Memory B cell (primary cell): ENCODE measurements around the gene BICD2.

Experiments
- ATAC-seq: fragments of 150-1000 bp; cut with Tn5 transposase; 2 replicates; pipeline ENCODE4 v1.10.0; 2021; ENCODE audit warnings: low read depth, mild to moderate bottlenecking, moderate library complexity
- DNase-seq, 2 donors: peaks; one replicate each; pipeline ENCODE4 v3.0.0; 2022; ENCODE audit warnings: low spot score in 2 of 2
- H3K27ac Mint-ChIP-seq: one replicate; pipeline ENCODE4 v1.8.0; 2022; ENCODE audit warnings: mild to moderate bottlenecking, moderate library complexity, mixed read lengths
- H3K27me3 Mint-ChIP-seq: one replicate; pipeline ENCODE4 v1.8.0; 2022; ENCODE audit warnings: mixed read lengths
- H3K36me3 Mint-ChIP-seq: one replicate; pipeline ENCODE4 v1.8.0; 2022; ENCODE audit warnings: mild to moderate bottlenecking, mixed read lengths
- H3K4me1 Mint-ChIP-seq: one replicate; pipeline ENCODE4 v1.8.0; 2022; ENCODE audit warnings: mixed read lengths
- H3K4me3 Mint-ChIP-seq: one replicate; pipeline ENCODE4 v1.8.0; 2022; ENCODE audit warnings: mild to moderate bottlenecking, moderate library complexity, mixed read lengths
- H3K9me3 Mint-ChIP-seq: one replicate; pipeline ENCODE4 v1.8.0; 2022; ENCODE audit warnings: mixed read lengths

BICD2 gene

GRCh38 chr9:92715488-92716231 lies 49.0 kb downstream of the BICD2 start:
- H3K27ac Mint-ChIP-seq = no peak overlapping the region
- no peaks in the 10 kb centered on the region for H3K27me3 Mint-ChIP-seq
- DNase-seq (no peak), ATAC-seq (no peak)
- H3K9me3 Mint-ChIP-seq = no peaks in the 10 kb centered on the region
- no peak overlapping the region for H3K4me3 Mint-ChIP-seq
- peaks cover 38% of the 10 kb centered on the region for H3K36me3 Mint-ChIP-seq
- H3K4me1 Mint-ChIP-seq = peaks cover 38% of the 10 kb centered on the region

GRCh38 chr9:92714787-92715487 lies 49.7 kb downstream of the BICD2 start:
- H3K4me1 Mint-ChIP-seq = peaks cover 31% of the 10 kb centered on the region
- no peaks in the 10 kb centered on the region for H3K9me3 Mint-ChIP-seq
- H3K27me3 Mint-ChIP-seq = no peaks in the 10 kb centered on the region
- ATAC-seq (no peak), DNase-seq (no peak)
- peaks cover 35% of the 10 kb centered on the region for H3K36me3 Mint-ChIP-seq
- no peak overlapping the region for H3K4me3 Mint-ChIP-seq
- no peak overlapping the region for H3K27ac Mint-ChIP-seq

- Mint-ChIP-seq H3K4me1 (peaks cover 30% of the 10 kb centered on the region), H3K36me3 (peaks cover 38% of the 10 kb centered on the region), H3K27me3 (no peaks in the 10 kb centered on the region), H3K27ac (no peak overlapping the region), H3K4me3 (no peak overlapping the region), H3K9me3 (no peaks in the 10 kb centered on the region)
- DNase-seq (no peak), ATAC-seq (no peak)
Observed at GRCh38 chr9:92714016-92714415, 50.6 kb downstream of the BICD2 start.

- H3K4me3 Mint-ChIP-seq = no peak overlapping the region
- H3K9me3 Mint-ChIP-seq = no peaks in the 10 kb centered on the region
- H3K4me1 Mint-ChIP-seq = peaks cover 30% of the 10 kb centered on the region
- peaks cover 42% of the 10 kb centered on the region for H3K36me3 Mint-ChIP-seq
- DNase-seq (no peak), ATAC-seq (no peak)
- no peaks in the 10 kb centered on the region for H3K27me3 Mint-ChIP-seq
- H3K27ac Mint-ChIP-seq = no peak overlapping the region
Observed at GRCh38 chr9:92713528-92713927, 51.1 kb downstream of the BICD2 start.

DNA sequence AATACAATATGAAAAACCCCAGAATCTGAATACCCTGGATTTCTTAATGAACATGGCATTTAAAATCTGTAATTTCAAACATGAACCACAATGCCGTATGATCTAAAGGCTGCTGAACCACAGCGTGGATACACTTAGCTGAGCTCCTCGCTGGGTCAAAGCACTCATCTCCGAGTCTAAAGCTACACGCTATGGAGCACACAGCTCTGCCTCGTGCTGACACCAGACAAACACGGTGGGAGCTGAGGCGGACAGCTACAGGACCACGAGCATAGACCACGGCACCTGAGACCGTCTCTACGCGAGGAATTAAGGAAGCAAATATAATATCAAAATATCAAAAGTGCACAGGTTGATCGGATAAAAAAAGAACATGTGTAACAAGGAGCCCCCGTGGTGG lies 51.9 kb downstream of the BICD2 start:
- Mint-ChIP-seq H3K4me1 (peaks cover 29% of the 10 kb centered on the region), H3K27me3 (no peaks in the 10 kb centered on the region), H3K36me3 (peaks cover 44% of the 10 kb centered on the region), H3K9me3 (no peaks in the 10 kb centered on the region), H3K4me3 (no peak overlapping the region), H3K27ac (peak overlapping the region; percentile 84)
- no peak for DNase-seq
- no peak for ATAC-seq

DNA sequence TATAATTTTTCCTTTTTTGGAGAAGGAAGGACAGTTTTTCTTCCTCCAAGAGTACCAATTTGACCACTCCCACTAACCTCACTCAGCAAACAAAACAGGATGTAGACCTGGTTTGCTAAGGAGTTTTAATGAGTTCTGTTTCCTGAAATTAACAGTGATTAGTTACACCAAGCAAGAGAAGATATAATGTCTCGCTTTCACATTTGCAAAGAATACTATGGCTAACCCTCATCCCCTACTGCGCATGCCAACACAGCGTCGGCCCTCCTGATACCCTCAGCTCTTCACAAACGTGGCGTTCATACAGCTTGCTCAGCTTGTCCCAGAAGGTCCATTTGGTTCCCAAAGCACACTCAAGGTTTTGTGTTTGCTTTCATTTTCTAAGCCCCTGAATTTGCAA lies 52.8 kb downstream of the BICD2 start:
- peak overlapping the region; percentile 67 for H3K4me3 Mint-ChIP-seq
- DNase-seq (no peak), ATAC-seq (peak; percentile 34)
- H3K27ac Mint-ChIP-seq = peak overlapping the region; percentile 84
- no peaks in the 10 kb centered on the region for H3K27me3 Mint-ChIP-seq
- no peaks in the 10 kb centered on the region for H3K9me3 Mint-ChIP-seq
- H3K4me1 Mint-ChIP-seq = peaks cover 24% of the 10 kb centered on the region
- peaks cover 47% of the 10 kb centered on the region for H3K36me3 Mint-ChIP-seq

DNA sequence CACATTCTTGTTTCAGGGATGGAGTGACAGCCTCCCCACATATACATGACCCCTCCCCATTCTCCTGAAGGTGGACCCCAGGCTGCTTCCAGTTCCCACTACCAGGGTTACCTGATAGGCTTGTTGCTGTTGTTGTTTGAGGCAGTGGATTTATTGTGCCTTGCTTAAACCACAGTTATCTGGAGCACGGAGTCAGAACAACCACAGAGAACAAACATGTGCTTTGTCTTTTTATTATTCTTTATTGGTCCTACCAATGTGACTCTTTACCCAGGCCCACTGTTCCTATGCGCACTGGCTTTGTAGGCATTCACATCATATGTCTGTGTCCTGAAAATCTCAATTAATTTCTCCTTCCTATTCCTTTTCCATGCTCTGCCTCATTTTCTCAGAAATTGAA lies 53.5 kb downstream of the BICD2 start:
- H3K4me3 Mint-ChIP-seq = no peak overlapping the region
- DNase-seq (no peak), ATAC-seq (no peak)
- H3K4me1 Mint-ChIP-seq = peaks cover 20% of the 10 kb centered on the region
- H3K27me3 Mint-ChIP-seq = no peaks in the 10 kb centered on the region
- H3K9me3 Mint-ChIP-seq = no peaks in the 10 kb centered on the region
- H3K36me3 Mint-ChIP-seq = peaks cover 44% of the 10 kb centered on the region
- H3K27ac Mint-ChIP-seq = peak overlapping the region; percentile 84

- Mint-ChIP-seq H3K27me3 (no peaks in the 10 kb centered on the region), H3K27ac (no peak overlapping the region), H3K4me3 (no peak overlapping the region), H3K4me1 (peaks cover 22% of the 10 kb centered on the region), H3K36me3 (peaks cover 47% of the 10 kb centered on the region), H3K9me3 (no peaks in the 10 kb centered on the region)
- ATAC-seq = no peak
- no peak for DNase-seq
Observed at GRCh38 chr9:92710368-92710767, 54.3 kb downstream of the BICD2 start.

DNA sequence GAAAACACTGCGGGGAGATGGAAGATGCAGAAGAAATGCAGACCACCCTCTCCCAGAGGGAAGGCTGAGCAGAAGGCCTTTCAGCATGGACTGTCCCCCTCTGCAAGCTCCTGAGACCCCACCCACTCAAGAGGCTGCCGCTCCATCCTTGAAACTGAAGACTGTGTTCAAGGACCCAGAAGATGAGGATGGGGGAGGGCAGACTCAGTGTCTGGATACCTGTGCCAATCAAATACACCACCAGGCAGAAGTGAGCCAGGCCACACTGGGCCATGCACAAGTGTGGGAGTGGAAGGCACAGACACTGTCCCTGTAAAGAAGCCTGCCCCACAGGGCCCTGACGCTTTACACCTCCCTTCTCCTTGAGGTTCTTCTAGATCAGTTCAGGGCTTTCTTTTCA lies 54.7 kb downstream of the BICD2 start:
- Mint-ChIP-seq H3K36me3 (peaks cover 50% of the 10 kb centered on the region), H3K9me3 (no peaks in the 10 kb centered on the region), H3K4me3 (no peak overlapping the region), H3K27me3 (no peaks in the 10 kb centered on the region), H3K27ac (no peak overlapping the region), H3K4me1 (peaks cover 22% of the 10 kb centered on the region)
- no peak for ATAC-seq
- DNase-seq = no peak

- no peaks in the 10 kb centered on the region for H3K9me3 Mint-ChIP-seq
Observed at GRCh38 chr9:92709240-92709639, 55.4 kb downstream of the BICD2 start.

GRCh38 chr9:92707530-92707929 lies 57.1 kb downstream of the BICD2 start:
- Mint-ChIP-seq H3K36me3 (peaks cover 48% of the 10 kb centered on the region), H3K27ac (no peak overlapping the region), H3K9me3 (no peaks in the 10 kb centered on the region), H3K4me3 (no peak overlapping the region), H3K27me3 (no peaks in the 10 kb centered on the region), H3K4me1 (peaks cover 16% of the 10 kb centered on the region)
- ATAC-seq (no peak), DNase-seq (no peak)

More at GRCh38 chr9:92709240-92709639, 55.4 kb downstream of the BICD2 start:
- Mint-ChIP-seq H3K27ac (no peak overlapping the region), H3K4me1 (peaks cover 22% of the 10 kb centered on the region), H3K4me3 (no peak overlapping the region), H3K36me3 (peaks cover 53% of the 10 kb centered on the region), H3K27me3 (no peaks in the 10 kb centered on the region)
- no peak for ATAC-seq
- DNase-seq = no peak

- DNase-seq = no peak
- H3K4me3 Mint-ChIP-seq = no peak overlapping the region
- no peaks in the 10 kb centered on the region for H3K27me3 Mint-ChIP-seq
- H3K27ac Mint-ChIP-seq = no peak overlapping the region
- peak; percentile 56 for ATAC-seq
- peaks cover 7% of the 10 kb centered on the region for H3K4me1 Mint-ChIP-seq
- H3K9me3 Mint-ChIP-seq = no peaks in the 10 kb centered on the region
- peaks cover 48% of the 10 kb centered on the region for H3K36me3 Mint-ChIP-seq
Observed at GRCh38 chr9:92706218-92706940, 58.3 kb downstream of the BICD2 start.

- Mint-ChIP-seq H3K4me3 (no peak overlapping the region), H3K27me3 (no peaks in the 10 kb centered on the region), H3K36me3 (peaks cover 40% of the 10 kb centered on the region), H3K9me3 (peaks cover 2% of the 10 kb centered on the region), H3K27ac (no peak overlapping the region), H3K4me1 (peaks cover 5% of the 10 kb centered on the region)
- no peak for ATAC-seq
- DNase-seq = no peak
Observed at GRCh38 chr9:92704528-92704927, 60.1 kb downstream of the BICD2 start.

GRCh38 chr9:92696619-92697018 lies 68.0 kb downstream of the BICD2 start:
- no peak overlapping the region for H3K27ac Mint-ChIP-seq
- no peak for DNase-seq
- ATAC-seq = no peak
- no peak overlapping the region for H3K4me3 Mint-ChIP-seq
- H3K4me1 Mint-ChIP-seq = peaks cover 5% of the 10 kb centered on the region
- H3K9me3 Mint-ChIP-seq = peaks cover 15% of the 10 kb centered on the region
- no peaks in the 10 kb centered on the region for H3K27me3 Mint-ChIP-seq
- peaks cover 12% of the 10 kb centered on the region for H3K36me3 Mint-ChIP-seq
